ENCODE results near the gene BST1.

BST1 gene

DNA sequence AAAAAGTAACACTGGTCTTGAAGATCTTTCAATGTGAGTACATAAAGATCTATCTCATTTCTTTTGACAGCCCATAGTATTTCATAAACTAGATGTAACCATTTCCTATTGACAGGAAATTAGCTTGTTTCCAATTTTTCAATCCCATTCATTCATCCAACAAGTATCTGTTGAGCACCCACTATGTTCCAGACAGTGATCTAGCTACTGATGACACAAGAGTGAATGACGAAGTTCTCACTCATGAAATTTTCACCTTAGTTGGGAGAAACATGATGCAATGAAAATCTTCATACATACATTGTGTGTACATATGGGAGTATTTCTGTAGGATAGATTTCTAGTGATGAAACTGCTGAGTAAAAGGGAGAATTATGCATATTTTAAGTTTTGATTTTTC, 76.9 kb downstream of the BST1 start:
- DNase-seq (ENCODE audit: low read depth in 2 of 2): no peak

DNA sequence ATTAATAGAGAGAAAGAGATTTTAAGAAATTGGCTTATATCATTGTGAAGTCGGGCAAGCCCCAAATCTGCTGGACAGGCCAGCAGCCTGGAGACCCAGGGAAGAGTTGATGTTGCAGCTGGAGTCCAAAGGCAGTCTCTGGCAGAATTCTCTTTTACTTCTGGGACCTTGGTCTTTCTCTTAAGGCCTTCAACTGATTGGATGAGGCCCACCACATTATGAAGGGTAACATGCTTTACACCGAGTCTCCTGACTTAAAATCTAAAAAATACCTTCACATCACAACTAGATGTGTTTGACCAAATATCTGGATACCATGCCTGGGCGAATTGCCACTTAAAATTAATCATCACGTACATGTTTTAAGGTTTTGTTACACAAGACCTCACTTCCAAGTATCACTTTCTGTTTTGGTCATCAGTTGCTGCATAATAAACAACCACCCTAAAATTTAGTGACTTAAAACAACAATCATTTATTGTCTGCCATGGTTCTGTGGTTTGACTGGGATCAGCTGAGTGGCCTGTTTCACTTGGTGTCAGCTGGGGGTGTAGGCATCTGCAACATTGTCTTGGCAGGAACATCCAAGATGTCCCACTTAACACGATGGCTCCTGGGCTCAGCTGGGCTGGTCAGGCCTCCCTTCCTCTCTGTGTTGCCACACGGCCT, 78.7 kb downstream of the BST1 start:
- DNase-seq (ENCODE audit: low read depth in 2 of 2): no peak
